ENCODE data around the gene ITGAE.

- TF ChIP-seq CTCF (IDR thresholded peaks at IDR 0.05) (no peak), TCF7L2 (IDR thresholded peaks at IDR 0.05; ENCODE audit: low read depth, low read length) (no peak)
Observed at GRCh38 chr17:3748576-3748975, 52.4 kb downstream of the ITGAE start.

Data from Panc1 (cell line).